Activated T-helper 1 cell treated with anti-CD3 and anti-CD28 coated beads, Interleukin-12 subunit alpha, Interleukin-12 subunit beta, Interleukin-2, Interleukin-4 antibody, amounts not matched to agents 30 ng/mL and 10 ng/mL and 1 ng/mL, durations not matched to agents 14 hours and 24 hours and 36 hours (primary cell): Measurements from ENCODE around the gene NUP210L. TPM values are rescaled to one million over a fixed set of nuclear protein-coding genes. Genes with fewer than 3 reads are reported as not detected.
"Not testable (repeated sequence)": the region's sequence is repeated elsewhere in the genome, so short reads cannot be mapped to it uniquely, and the experiment has no call there.

ENCODE experiments used
- DNase-seq: peaks from one replicate; pipeline ENCODE4 v3.0.0; 2021; ENCODE audit warnings: low spot score
- H3K27ac Mint-ChIP-seq: one replicate; pipeline ENCODE4 v1.8.0; 2021; ENCODE audit warnings: mild to moderate bottlenecking, mixed read lengths
- H3K27me3 Mint-ChIP-seq: one replicate; pipeline ENCODE4 v1.8.0; 2022; ENCODE audit warnings: mild to moderate bottlenecking, moderate library complexity, mixed read lengths; ENCODE audit not compliant: insufficient read depth
- H3K36me3 Mint-ChIP-seq: one replicate; pipeline ENCODE4 v1.8.0; 2021; ENCODE audit warnings: low read depth, mixed read lengths
- H3K4me1 Mint-ChIP-seq: one replicate; pipeline ENCODE4 v1.8.0; 2021; ENCODE audit warnings: low read depth, mixed read lengths
- H3K4me3 Mint-ChIP-seq: one replicate; pipeline ENCODE4 v1.8.0; 2021; ENCODE audit warnings: mild to moderate bottlenecking, moderate library complexity, mixed read lengths
- H3K9me3 Mint-ChIP-seq: one replicate; pipeline ENCODE4 v1.8.0; 2021; ENCODE audit warnings: mixed read lengths
- intact Hi-C: fragments of 100-400 bp; cut with micrococcal nuclease; formaldehyde crosslinking; loops from one replicate; pipeline ENCODE4 v1.15.1; 2024
- total RNA-seq: library from RNA; stranded (reverse); gene quantifications from 2 replicates; pipeline ENCODE4 v1.2.3, GENCODE V29; 2022

Gene NUP210L
- total RNA-seq, 1 donor from 2014 or later: not detected

DNA sequence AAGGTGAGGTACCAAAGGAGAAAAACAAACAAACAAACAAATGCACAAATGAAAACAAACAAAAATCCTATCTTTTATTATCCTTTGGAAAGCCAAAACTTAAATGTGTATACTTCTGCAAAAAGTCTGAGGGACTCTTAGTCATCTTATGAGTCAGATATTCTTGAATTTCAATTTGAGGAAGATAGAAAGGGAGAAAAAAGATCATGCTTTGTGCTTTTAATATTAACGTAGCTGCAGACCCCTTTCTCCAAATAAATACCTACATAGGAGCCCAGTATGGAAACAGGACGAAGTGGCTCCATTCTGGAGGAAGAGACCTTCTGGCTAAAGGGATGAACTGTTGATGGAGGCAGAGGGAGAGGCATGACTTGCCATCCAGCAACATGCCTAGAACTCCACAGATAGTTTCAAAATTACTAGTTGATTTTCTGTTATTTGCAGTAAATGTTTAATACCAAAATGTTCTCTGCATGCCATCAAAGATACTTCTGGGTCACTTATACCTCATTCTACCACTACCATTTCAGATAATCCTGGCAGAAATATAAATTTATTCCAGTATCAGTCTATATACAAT, 25.4 kb downstream of the NUP210L start:
- H3K36me3 Mint-ChIP-seq: no peaks in the 10 kb centered on the region
- no peaks in the 10 kb centered on the region for H3K27me3 Mint-ChIP-seq
- no peaks in the 10 kb centered on the region for H3K9me3 Mint-ChIP-seq
- H3K4me1 Mint-ChIP-seq: peaks cover 11% of the 10 kb centered on the region
- H3K4me3 Mint-ChIP-seq: no peak overlapping the region
- DNase-seq: no peak
- peak overlapping the region; percentile 22 for H3K27ac Mint-ChIP-seq
- intact Hi-C loops: no loop called here

DNA sequence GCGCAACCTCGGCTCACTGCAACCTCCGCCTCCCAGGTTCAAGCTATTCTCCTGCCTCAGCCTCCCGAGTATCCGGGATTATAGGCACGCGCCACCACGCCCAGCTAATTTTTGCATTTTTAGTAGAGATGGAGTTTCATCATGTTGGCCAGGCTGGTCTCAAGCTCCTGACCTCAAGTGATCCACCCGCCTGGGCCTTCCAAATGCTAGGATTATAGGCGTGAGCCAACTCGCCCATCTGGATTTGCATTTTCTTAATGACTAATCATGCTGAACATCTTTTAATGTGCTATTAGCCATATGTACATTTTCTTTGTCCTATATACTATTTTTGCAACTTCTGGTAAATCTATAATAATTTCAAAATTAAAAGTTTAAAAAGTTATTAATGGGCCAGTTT, 31.7 kb downstream of the NUP210L start:
- H3K27ac Mint-ChIP-seq, H3K27me3 Mint-ChIP-seq, DNase-seq, H3K36me3 Mint-ChIP-seq, H3K4me1 Mint-ChIP-seq, intact Hi-C loops, H3K4me3 Mint-ChIP-seq, H3K9me3 Mint-ChIP-seq: not testable (repeated sequence)

DNA sequence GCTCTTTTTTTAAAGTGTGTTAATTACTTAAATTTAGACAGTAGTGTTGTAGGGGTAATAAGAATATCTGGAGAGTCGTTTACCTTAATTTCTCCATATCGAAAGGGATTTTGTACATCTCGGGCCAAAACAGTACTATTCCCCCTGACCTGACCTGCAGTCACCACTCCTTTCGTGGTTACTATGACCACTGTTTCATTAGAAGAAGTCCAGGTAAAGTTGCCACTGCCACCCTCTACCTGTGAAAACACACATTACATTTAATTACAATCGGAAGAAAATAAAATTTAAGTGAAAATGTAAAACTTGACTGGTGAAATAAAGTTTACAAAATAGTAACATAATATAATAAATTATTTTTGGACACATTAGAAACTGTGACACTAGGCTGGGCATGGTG, 37.2 kb downstream of the NUP210L start:
- Mint-ChIP-seq H3K4me3 (no peak overlapping the region), H3K36me3 (no peaks in the 10 kb centered on the region), H3K4me1 (peaks cover 16% of the 10 kb centered on the region), H3K9me3 (no peaks in the 10 kb centered on the region), H3K27me3 (peaks cover 10% of the 10 kb centered on the region), H3K27ac (no peak overlapping the region)
- no peak for DNase-seq
- intact Hi-C loops: no loop called here

DNA sequence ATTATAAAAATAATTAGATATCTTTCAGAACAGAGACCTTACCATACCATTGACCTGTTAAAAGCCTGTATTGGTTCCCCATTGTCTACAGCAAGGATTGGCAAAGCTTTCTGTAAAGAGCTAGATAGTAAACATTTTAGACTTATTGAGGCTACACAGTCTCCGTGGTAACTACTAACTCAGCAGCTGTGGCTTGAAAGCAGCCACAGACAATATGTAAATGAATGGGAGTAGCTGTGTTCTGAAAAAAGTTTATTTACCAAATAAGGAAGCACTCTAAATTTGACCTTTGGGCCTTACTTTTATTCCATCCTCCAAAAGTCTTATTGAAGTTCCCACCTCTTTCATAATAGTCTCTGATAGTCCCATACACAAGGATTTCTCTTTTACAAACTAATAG, 39.7 kb downstream of the NUP210L start:
- Mint-ChIP-seq H3K4me3 (no peak overlapping the region), H3K27ac (no peak overlapping the region), H3K36me3 (no peaks in the 10 kb centered on the region), H3K4me1 (peaks cover 16% of the 10 kb centered on the region), H3K9me3 (no peaks in the 10 kb centered on the region), H3K27me3 (peaks cover 10% of the 10 kb centered on the region)
- no peak for DNase-seq
- intact Hi-C loops: no loop called here

DNA sequence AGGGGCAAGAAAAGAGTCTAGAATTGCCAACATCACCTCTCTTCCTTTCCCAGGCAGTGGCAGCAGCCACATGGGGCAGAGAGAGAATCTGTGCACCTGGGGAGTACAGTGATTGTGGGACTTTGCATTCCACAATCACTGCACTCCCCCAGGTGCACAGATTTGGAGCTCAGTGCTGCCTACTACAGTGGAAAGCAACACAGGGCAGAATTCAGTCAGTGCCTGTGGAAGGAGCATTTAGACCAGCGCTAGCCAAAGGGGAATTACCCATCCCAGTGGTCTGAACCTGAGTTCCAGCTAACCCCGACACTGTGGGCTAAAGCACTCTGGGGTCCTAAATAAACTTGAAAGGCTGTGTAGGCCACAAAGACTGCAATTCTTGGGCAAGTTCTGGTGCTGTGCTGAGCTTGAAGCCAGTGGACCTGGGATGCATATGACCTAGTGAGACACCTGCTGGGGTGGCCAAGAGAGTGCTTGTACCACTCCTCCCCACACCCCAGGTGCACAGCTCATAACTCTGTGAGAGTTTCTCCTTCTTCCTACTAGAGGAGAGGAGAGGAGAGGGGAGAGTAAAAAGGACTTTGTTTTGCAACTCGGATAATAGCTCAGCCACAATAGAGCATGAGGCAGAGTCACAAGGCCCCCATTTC, 50.3 kb downstream of the NUP210L start:
- H3K4me3 Mint-ChIP-seq: no peak overlapping the region
- H3K9me3 Mint-ChIP-seq: no peaks in the 10 kb centered on the region
- intact Hi-C loops: no loop called here

DNA sequence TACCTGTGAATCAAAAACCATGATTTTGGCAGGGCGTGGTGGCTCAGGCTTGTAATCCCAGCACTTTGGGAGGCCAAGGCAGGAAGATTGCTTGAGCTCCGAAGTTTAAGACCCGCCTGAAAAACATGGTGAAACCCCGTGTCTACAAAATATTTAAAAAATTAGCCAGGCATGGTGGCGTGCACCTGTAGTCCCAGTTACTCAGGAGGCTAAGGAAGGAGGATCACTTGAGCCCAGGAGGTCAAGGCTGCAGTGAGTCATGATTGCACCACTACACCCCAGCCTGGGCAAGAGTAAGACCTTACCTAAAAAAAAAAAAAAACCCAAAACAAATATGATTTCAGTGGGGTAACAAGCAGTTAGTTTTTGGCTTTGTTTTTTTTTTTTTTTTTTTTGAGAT, 54.7 kb downstream of the NUP210L start:
- H3K4me3 Mint-ChIP-seq, intact Hi-C loops, H3K9me3 Mint-ChIP-seq, H3K27ac Mint-ChIP-seq, H3K4me1 Mint-ChIP-seq, DNase-seq, H3K27me3 Mint-ChIP-seq, H3K36me3 Mint-ChIP-seq: not testable (repeated sequence)

More for the DNA sequence above, 50.3 kb downstream of the NUP210L start:
- peaks cover 3% of the 10 kb centered on the region for H3K27me3 Mint-ChIP-seq
- no peak for DNase-seq
- H3K4me1 Mint-ChIP-seq: no peaks in the 10 kb centered on the region
- H3K36me3 Mint-ChIP-seq: no peaks in the 10 kb centered on the region
- H3K27ac Mint-ChIP-seq: no peak overlapping the region

DNA sequence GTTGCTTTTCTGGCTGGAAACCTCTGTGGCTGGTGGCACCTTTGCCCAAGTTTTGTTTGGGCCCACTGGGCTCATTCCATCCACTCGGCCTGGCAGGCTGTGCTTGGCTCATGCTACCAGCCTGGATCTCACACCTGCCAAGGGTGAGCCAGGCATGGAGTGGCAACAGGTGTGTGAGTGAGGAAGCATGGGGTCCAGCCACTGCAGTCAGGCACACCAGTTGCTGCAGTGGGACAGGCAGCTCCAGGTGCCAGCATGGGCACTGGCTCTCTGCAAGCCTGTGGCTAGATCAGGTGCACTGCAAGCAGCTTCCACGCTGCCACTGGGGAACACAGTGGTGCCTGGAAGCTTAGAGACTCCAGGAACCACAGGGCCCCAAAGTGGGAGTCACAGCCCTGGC, 57.0 kb downstream of the NUP210L start:
- no peak overlapping the region for H3K27ac Mint-ChIP-seq
- H3K9me3 Mint-ChIP-seq: no peaks in the 10 kb centered on the region
- H3K4me1 Mint-ChIP-seq: no peaks in the 10 kb centered on the region
- no peak for DNase-seq
- peaks cover 4% of the 10 kb centered on the region for H3K27me3 Mint-ChIP-seq
- intact Hi-C loops: no loop called here
- H3K36me3 Mint-ChIP-seq: no peaks in the 10 kb centered on the region
- H3K4me3 Mint-ChIP-seq: no peak overlapping the region

DNA sequence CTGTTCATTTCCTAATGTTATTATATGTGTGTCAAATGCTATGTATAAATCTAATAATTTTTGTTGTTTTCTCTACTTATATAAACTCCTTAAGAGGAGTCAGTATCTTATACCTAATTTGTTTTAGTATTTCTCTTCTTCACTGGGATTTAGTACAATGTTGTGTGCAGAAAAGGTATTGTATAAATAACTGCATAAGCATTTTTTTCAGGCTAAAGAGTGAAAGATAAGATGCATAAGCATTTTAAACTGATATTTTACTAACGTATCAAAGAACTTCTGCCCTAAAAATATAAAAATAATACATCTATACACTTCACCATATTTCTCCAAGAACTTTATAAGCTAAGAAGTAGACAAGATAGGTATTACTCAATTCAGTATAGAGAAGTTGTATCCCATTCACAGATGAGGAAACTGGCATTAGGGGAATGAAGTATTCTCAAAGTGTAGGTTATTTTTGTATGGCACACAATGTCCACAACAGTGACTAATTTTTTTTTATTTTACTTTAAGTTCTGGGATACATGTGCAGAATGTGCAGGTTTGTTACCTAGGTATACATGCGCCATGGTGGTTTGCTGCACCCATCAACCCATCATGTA, 59.3 kb downstream of the NUP210L start:
- no peaks in the 10 kb centered on the region for H3K36me3 Mint-ChIP-seq
- peaks cover 4% of the 10 kb centered on the region for H3K27me3 Mint-ChIP-seq
- no peak for DNase-seq
- no peak overlapping the region for H3K27ac Mint-ChIP-seq
- no peaks in the 10 kb centered on the region for H3K4me1 Mint-ChIP-seq
- H3K9me3 Mint-ChIP-seq: no peaks in the 10 kb centered on the region
- intact Hi-C loops: no loop called here
- no peak overlapping the region for H3K4me3 Mint-ChIP-seq

DNA sequence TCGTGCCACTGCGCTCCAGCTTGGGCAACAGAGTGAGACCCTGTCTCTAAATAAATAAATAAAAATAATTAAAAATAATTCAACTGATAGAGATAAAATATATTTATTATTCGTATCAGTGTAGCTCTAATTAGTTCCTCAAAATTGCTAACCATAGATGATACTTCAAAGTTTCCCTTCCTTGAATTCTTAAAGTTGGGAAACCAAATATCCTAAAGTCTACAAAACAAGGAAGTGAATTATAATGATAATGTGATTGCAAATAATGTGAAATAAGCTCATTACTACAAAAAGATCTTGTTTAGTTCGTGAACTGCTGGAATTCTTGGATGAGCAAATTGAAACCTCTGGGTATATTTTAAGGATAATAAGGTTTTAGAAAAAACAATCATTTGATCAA, 60.5 kb downstream of the NUP210L start:
- H3K27ac Mint-ChIP-seq: no peak overlapping the region
- H3K27me3 Mint-ChIP-seq: peaks cover 2% of the 10 kb centered on the region
- H3K9me3 Mint-ChIP-seq: no peaks in the 10 kb centered on the region
- no peaks in the 10 kb centered on the region for H3K4me1 Mint-ChIP-seq
- H3K36me3 Mint-ChIP-seq: no peaks in the 10 kb centered on the region
- no peak overlapping the region for H3K4me3 Mint-ChIP-seq
- intact Hi-C loops: no loop called here
- no peak for DNase-seq

DNA sequence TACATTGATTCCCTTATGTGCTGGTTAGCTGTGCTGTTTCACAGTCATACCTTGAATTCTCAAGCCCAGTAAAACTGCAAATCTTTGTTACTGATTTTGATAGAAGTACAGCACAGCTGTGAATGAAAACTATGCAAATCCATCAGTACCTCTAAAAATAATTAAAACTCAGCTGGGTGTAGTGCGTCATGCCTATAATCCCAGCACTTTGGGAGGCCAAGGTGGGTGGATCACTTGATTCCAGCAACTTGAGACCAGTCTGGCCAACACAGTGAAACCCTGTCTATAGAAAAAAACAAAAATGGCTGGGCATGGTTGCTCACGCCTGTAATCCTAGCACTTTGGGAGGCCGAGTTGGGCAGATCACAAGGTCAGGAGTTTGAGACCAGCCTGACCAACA, 61.2 kb downstream of the NUP210L start:
- Mint-ChIP-seq H3K9me3 (no peaks in the 10 kb centered on the region), H3K4me3 (no peak overlapping the region), H3K36me3 (no peaks in the 10 kb centered on the region), H3K27me3 (peaks cover 2% of the 10 kb centered on the region), H3K27ac (no peak overlapping the region), H3K4me1 (no peaks in the 10 kb centered on the region)
- intact Hi-C loops: no loop called here
- no peak for DNase-seq

DNA sequence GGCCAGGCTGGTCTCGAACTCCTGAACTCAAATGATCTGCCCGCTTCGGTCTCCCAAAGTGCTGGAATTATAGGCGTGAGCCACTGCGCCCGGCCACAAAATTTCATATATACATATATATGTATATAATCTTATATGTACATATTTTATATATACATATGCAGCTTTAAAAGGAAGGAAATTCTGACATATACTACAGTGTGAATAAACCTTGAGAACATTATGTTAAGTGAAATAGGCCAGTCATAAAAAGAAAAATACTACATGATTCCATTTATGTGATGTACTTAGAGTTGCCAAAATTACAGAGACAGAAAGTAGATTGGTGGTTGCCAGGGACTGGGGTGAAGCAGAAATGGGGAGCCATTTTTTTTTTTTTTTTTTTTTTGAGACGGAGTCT, 63.2 kb downstream of the NUP210L start:
- H3K4me3 Mint-ChIP-seq: no peak overlapping the region
- intact Hi-C loops: no loop called here
- H3K36me3 Mint-ChIP-seq: no peaks in the 10 kb centered on the region
- H3K27me3 Mint-ChIP-seq: peaks cover 8% of the 10 kb centered on the region
- H3K27ac Mint-ChIP-seq: no peak overlapping the region
- H3K4me1 Mint-ChIP-seq: no peaks in the 10 kb centered on the region
- DNase-seq: no peak
- H3K9me3 Mint-ChIP-seq: peaks cover 3% of the 10 kb centered on the region

DNA sequence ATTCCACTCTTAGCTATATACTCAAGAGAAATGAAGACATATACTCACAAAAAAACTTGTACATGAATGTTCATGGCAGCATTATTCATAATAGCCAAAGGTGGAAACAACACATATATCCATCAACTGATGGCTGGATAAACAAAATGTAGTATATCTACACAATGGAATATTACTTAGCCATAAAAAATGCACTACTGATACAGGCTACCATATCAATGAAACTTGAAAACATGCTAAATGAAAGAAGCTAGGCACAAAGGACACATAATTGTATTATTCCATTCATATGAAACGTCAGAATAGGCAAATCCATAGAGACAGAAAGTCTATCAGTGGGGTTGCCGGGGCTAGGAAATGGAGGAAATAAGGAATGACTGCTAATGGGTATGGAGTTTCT, 67.3 kb downstream of the NUP210L start:
- intact Hi-C loops: no loop called here
- H3K27me3 Mint-ChIP-seq: peaks cover 6% of the 10 kb centered on the region
- no peak for DNase-seq
- H3K4me3 Mint-ChIP-seq: no peak overlapping the region
- H3K4me1 Mint-ChIP-seq: no peaks in the 10 kb centered on the region
- peaks cover 16% of the 10 kb centered on the region for H3K9me3 Mint-ChIP-seq
- H3K36me3 Mint-ChIP-seq: no peaks in the 10 kb centered on the region
- H3K27ac Mint-ChIP-seq: no peak overlapping the region

DNA sequence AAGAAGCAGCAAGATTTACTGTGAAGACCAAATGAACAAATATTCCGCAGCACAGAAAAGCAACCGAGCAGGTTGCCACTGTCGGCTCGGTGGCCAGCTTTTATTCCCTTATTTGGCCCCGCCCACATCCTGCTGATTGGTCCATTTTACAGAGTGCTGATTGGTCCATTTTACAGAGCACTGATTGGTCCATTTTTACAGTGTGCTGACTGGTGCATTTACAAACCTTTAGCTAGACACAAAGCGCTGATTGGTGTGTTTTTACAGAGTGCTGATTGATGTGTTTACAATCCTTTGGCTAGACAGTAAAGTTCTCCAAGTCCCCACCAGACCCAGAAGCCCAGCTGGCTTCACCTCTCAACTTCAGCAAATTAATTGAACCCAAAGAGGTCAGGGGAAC, 71.8 kb downstream of the NUP210L start:
- H3K27ac Mint-ChIP-seq, H3K4me1 Mint-ChIP-seq, H3K36me3 Mint-ChIP-seq, DNase-seq, H3K4me3 Mint-ChIP-seq, H3K27me3 Mint-ChIP-seq, intact Hi-C loops: not testable (repeated sequence)
- H3K9me3 Mint-ChIP-seq: peaks cover 16% of the 10 kb centered on the region
